ENCODE data around the gene TMCC1. TPM values are rescaled to one million over a fixed set of nuclear protein-coding genes. Genes with fewer than 3 reads are reported as not detected.

TMCC1 gene
- polyA plus RNA-seq, 1 of the 3 experiments (the other 2 are of a cell fraction) = 7.2 TPM

GRCh38 chr3:129918461-129918860 lies 24.9 kb upstream of the TMCC1 start:
- ChIA-PET POLR2A (no interaction called here), CTCF (no interaction called here)
- H3K36me3 ChIP-seq (replicated peaks in 1 of 2; ENCODE audit: control insufficient read depth in 1 of 2, insufficient read depth in 2 of 2, low read length in 1 of 2) = no peaks in the 10 kb centered on the region
- no peaks in the 10 kb centered on the region for H4K20me1 ChIP-seq (ENCODE audit: insufficient read depth)
- TF ChIP-seq TEAD4 (IDR thresholded peaks at IDR 0.05; ENCODE audit: borderline replicate concordance, insufficient read depth) (no peak), RCOR1 (IDR thresholded peaks at IDR 0.05; ENCODE audit: low read length) (no peak), ZBTB33 (IDR thresholded peaks at IDR 0.05; ENCODE audit: borderline replicate concordance, low read depth) (no peak), IRF3 (IDR thresholded peaks at IDR 0.05; ENCODE audit: low read depth, low read length) (no peak), FOXJ3 (CRISPR knock-in tag; IDR thresholded peaks at IDR 0.05) (no peak), CTCF (IDR thresholded peaks at IDR 0.05) (no peak), ELF1 (IDR thresholded peaks at IDR 0.05) (no peak), SMC3 (IDR thresholded peaks at IDR 0.05; ENCODE audit: low read depth, low read length) (no peak), RAD21 (IDR thresholded peaks at IDR 0.05; ENCODE audit: low read length) (no peak), PBX3 (IDR thresholded peaks at IDR 0.05) (no peak), TCF12 (IDR thresholded peaks at IDR 0.05) (no peak), NFIC (IDR thresholded peaks at IDR 0.05; ENCODE audit: borderline replicate concordance) (no peak), YY1 (IDR thresholded peaks at IDR 0.05; ENCODE audit: low read depth) (no peak)
- H3K27me3 ChIP-seq (ENCODE audit: insufficient read depth) = no peaks in the 10 kb centered on the region
- no peak overlapping the region for H2AFZ ChIP-seq (ENCODE audit: low read depth)
- H3K4me3 ChIP-seq (ENCODE audit: low read depth in 2 of 2, low read length in 1 of 2) = no peak overlapping the region
- H3K4me2 ChIP-seq = no peak overlapping the region
- H3K79me2 ChIP-seq (ENCODE audit: insufficient read depth) = no peaks in the 10 kb centered on the region
- no peak for DNase-seq
- no peaks in the 10 kb centered on the region for H3F3A ChIP-seq (replicated peaks; ENCODE audit: insufficient read depth)
- H3K4me1 ChIP-seq (ENCODE audit: control insufficient read depth in 1 of 2, insufficient read depth in 2 of 2, low read depth in 1 of 2, low read length in 1 of 2) = no peaks in the 10 kb centered on the region
- no peaks in the 10 kb centered on the region for H3K9me2 ChIP-seq
- H3K27ac ChIP-seq (ENCODE audit: low read depth in 2 of 2, low read length in 1 of 2) = no peak overlapping the region
- no peak overlapping the region for H3K9ac ChIP-seq
- H3K9me3 ChIP-seq = peaks cover 12% of the 10 kb centered on the region; the same call in 1 of the 2 replicates
- 80% methylated on average over 8 of the region's 8 CpGs for WGBS (ENCODE audit: low lambda C conversion rate)
